ENCODE measurements around the gene GNG12.

The GNG12 gene

GRCh38 chr1:67726224-67726623, 107.0 kb downstream of the GNG12 start:
- DNase-seq, result no peak

GRCh38 chr1:67724928-67725560, 108.2 kb downstream of the GNG12 start:
- DNase-seq, result peak; percentile 49

GRCh38 chr1:67723620-67724019, 109.6 kb downstream of the GNG12 start:
- no peak for DNase-seq

- no peak for DNase-seq
Observed at GRCh38 chr1:67723126-67723525, 110.1 kb downstream of the GNG12 start.

- no peak for DNase-seq
Observed at GRCh38 chr1:67722292-67722944, 110.8 kb downstream of the GNG12 start.

- no peak for DNase-seq
Observed at GRCh38 chr1:67721650-67722291, 111.5 kb downstream of the GNG12 start.

- no peak for DNase-seq
Observed at GRCh38 chr1:67721112-67721511, 112.2 kb downstream of the GNG12 start.

- DNase-seq, result peak; percentile 84
Observed at GRCh38 chr1:67719329-67720196, 113.7 kb downstream of the GNG12 start.

- DNase-seq, result no peak
Observed at GRCh38 chr1:67717876-67718275, 115.4 kb downstream of the GNG12 start.

- no peak for DNase-seq
Observed at GRCh38 chr1:67716800-67717199, 116.5 kb downstream of the GNG12 start.

GRCh38 chr1:67715819-67716218, 117.4 kb downstream of the GNG12 start:
- no peak for DNase-seq

GRCh38 chr1:67713057-67713846, 120.0 kb downstream of the GNG12 start:
- DNase-seq, result peak; percentile 90

- DNase-seq, result no peak
Observed at GRCh38 chr1:67711855-67712212, 121.4 kb downstream of the GNG12 start.

GRCh38 chr1:67711158-67711854, 122.0 kb downstream of the GNG12 start:
- DNase-seq, result peak; percentile 25

- no peak for DNase-seq
Observed at GRCh38 chr1:67710417-67710816, 122.8 kb downstream of the GNG12 start.

- DNase-seq, result no peak
Observed at GRCh38 chr1:67708606-67709005, 124.7 kb downstream of the GNG12 start.

- DNase-seq, result no peak
Observed at GRCh38 chr1:67705735-67706453, 127.4 kb downstream of the GNG12 start.

- DNase-seq, result no peak
Observed at GRCh38 chr1:67704351-67704750, 128.9 kb downstream of the GNG12 start.

- DNase-seq, result no peak
Observed at GRCh38 chr1:67701876-67702275, 131.4 kb downstream of the GNG12 start.

GRCh38 chr1:67700692-67701410, 132.4 kb downstream of the GNG12 start:
- no peak for DNase-seq

- no peak for DNase-seq
Observed at GRCh38 chr1:67700220-67700619, 133.0 kb downstream of the GNG12 start.

Data from NCI-H2081 treated with DMSO at 0.1 percent for 48 hours (cell line).